B cell (primary cell): ENCODE measurements around the gene RPL23. TPM values are rescaled to one million over a fixed set of nuclear protein-coding genes. Genes with fewer than 3 reads are reported as not detected.

Experiments
- ATAC-seq: fragments of 200-7000 bp; cut with Tn5 transposase; one replicate; pipeline ENCODE4 v1.10.0; 2021; ENCODE audit warnings: low read depth, mild to moderate bottlenecking, moderate number of reproducible peaks, moderate library complexity
- CTCF ChIA-PET: fragments of 350-600 bp; sonication (Branson Sonifier 250); formaldehyde crosslinking; loops from one replicate; lab custom pipeline; 2021; ENCODE audit warnings: antibody characterized with exemption, inconsistent platforms; lab: Charles Lee
- POLR2A ChIA-PET: fragments of 350-600 bp; sonication (Branson Sonifier 250); formaldehyde crosslinking; loops from one replicate; lab custom pipeline; 2021; ENCODE audit warnings: antibody characterized with exemption; lab: Charles Lee
- DNase-seq: peaks from one replicate; pipeline ENCODE4 v3.0.0; 2013
- H2AFZ ChIP-seq: 2 replicates; pipeline ENCODE4 v1.6.1; 2012; ENCODE audit warnings: mild to moderate bottlenecking, low read depth, low read length; ENCODE audit not compliant: insufficient read depth, poor library complexity, severe bottlenecking
- H3K27ac ChIP-seq, 2 donors: 1 replicate in 1 of 2; 2 replicates in 1 of 2; pipeline ENCODE4 v1.5.1; 2012 to 2013; ENCODE audit warnings: low read length in 2 of 2, mild to moderate bottlenecking in 2 of 2, moderate library complexity in 1 of 2
- H3K27me3 ChIP-seq, 4 experiments: fragments of 200-600 bp in 1 of 4; sonication (generic) in 1 of 4; replicated peaks in 1 of 4; 1 replicate in 2 of 4; 2 replicates in 2 of 4; pipeline versions ENCODE4 v1.6.1 to v1.7.0; 2013 to 2016; ENCODE audit warnings: low read length in 3 of 4, mild to moderate bottlenecking in 2 of 4, mixed read lengths in 1 of 4, moderate library complexity in 1 of 4; ENCODE audit not compliant: insufficient read depth in 4 of 4, control insufficient read depth in 3 of 4; ENCODE audit errors: control extremely low read depth in 1 of 4
- H3K36me3 ChIP-seq, 2 experiments: replicated peaks in 1 of 2; 1 replicate in 1 of 2; 2 replicates in 1 of 2; pipeline versions ENCODE4 v1.6.1 to v1.7.1; 2013; ENCODE audit warnings: low read length in 1 of 2; ENCODE audit not compliant: insufficient read depth in 2 of 2, control insufficient read depth in 1 of 2; ENCODE audit errors: control extremely low read depth in 1 of 2, extremely low read depth in 1 of 2
- H3K4me1 ChIP-seq, 2 donors: fragments of 200-600 bp in 1 of 2; sonication (generic) in 1 of 2; 1 replicate in 1 of 2; 2 replicates in 1 of 2; pipeline versions ENCODE4 v1.5.1 to v1.6.1; 2013 to 2017; ENCODE audit warnings: low read length in 2 of 2; ENCODE audit not compliant: control insufficient read depth in 2 of 2, insufficient read depth in 2 of 2
- H3K4me2 ChIP-seq: replicated peaks from 2 replicates; pipeline ENCODE3; 2012; ENCODE audit warnings: mild to moderate bottlenecking, low read depth, low read length; ENCODE audit not compliant: poor library complexity, severe bottlenecking
- H3K4me3 ChIP-seq, 5 experiments: fragments of 200-600 bp in 1 of 5; sonication (generic) in 1 of 5; 1 replicate in 3 of 5; 2 replicates in 2 of 5; pipeline versions ENCODE4 v1.5.1 to v1.7.0; 2011 to 2016; ENCODE audit warnings: low read length in 4 of 5, mild to moderate bottlenecking in 4 of 5, low read depth in 2 of 5, control low read depth in 1 of 5, moderate library complexity in 1 of 5; ENCODE audit not compliant: insufficient read depth in 1 of 5; ENCODE audit errors: control extremely low read depth in 1 of 5, extremely low read depth in 1 of 5
- H3K79me2 ChIP-seq: fragments of 200-600 bp; sonication (generic); one replicate; pipeline ENCODE4 v1.6.0; 2016; ENCODE audit warnings: low read length; ENCODE audit not compliant: control insufficient read depth, insufficient read depth
- H3K9ac ChIP-seq: fragments of 200-600 bp; sonication (generic); 2 replicates; pipeline ENCODE4 v1.6.1; 2017; ENCODE audit warnings: mild to moderate bottlenecking, low read length, moderate library complexity
- H3K9me3 ChIP-seq, 3 donors: one replicate each; pipeline versions ENCODE4 v1.6.1 to v1.7.1; 2013; ENCODE audit warnings: low read length in 2 of 3; ENCODE audit not compliant: control insufficient read depth in 2 of 3, insufficient read depth in 1 of 3; ENCODE audit errors: control extremely low read depth in 1 of 3
- H4K20me1 ChIP-seq: 2 replicates; pipeline ENCODE4 v1.6.0; 2012; ENCODE audit warnings: mild to moderate bottlenecking, low read length; ENCODE audit not compliant: insufficient read depth, control insufficient read depth, poor library complexity, severe bottlenecking
- H3K27ac Mint-ChIP-seq: one replicate; pipeline ENCODE4 v1.8.0; 2021; ENCODE audit warnings: mixed read lengths
- H3K27me3 Mint-ChIP-seq: one replicate; pipeline ENCODE4 v1.8.0; 2021; ENCODE audit warnings: mixed read lengths
- H3K4me1 Mint-ChIP-seq: one replicate; pipeline ENCODE4 v1.8.0; 2021; ENCODE audit warnings: mixed read lengths
- H3K4me3 Mint-ChIP-seq: one replicate; pipeline ENCODE4 v1.8.0; 2021; ENCODE audit warnings: mixed read lengths
- H3K9me3 Mint-ChIP-seq: one replicate; pipeline ENCODE4 v1.8.0; 2022; ENCODE audit warnings: mixed read lengths; ENCODE audit not compliant: insufficient read depth
- CTCF ChIP-seq: fragments of 200-600 bp; IDR thresholded peaks from one replicate; pipeline ENCODE4 v1.8.0; 2022; ENCODE audit warnings: antibody characterized with exemption, mild to moderate bottlenecking
- EZH2 ChIP-seq: IDR thresholded peaks from 2 replicates; pipeline ENCODE4 v1.6.1; 2012; ENCODE audit warnings: borderline replicate concordance, low read depth, mild to moderate bottlenecking, moderate library complexity, low read length; ENCODE audit not compliant: insufficient read depth, poor library complexity, severe bottlenecking
- WGBS: methylation state at CpG from one replicate; pipeline ENCODE4 v1.1.5; 2013; ENCODE audit warnings: missing lambda C conversion rate; ENCODE audit not compliant: insufficient coverage; 5-methylcytosine and 5-hydroxymethylcytosine counted together
- intact Hi-C: fragments of 100-400 bp; cut with micrococcal nuclease; formaldehyde crosslinking; loops from one replicate; pipeline ENCODE4 v1.10.0; 2022
- polyA plus RNA-seq: library from polyadenylated mRNA; depleted of rRNA; stranded (reverse); fragments of >200 nt; gene quantifications from 2 replicates; pipeline ENCODE4 v1.2.3, GENCODE V29; 2012
- total RNA-seq, 2 donors: library from RNA; stranded (reverse); fragments of 120-200 nt in 1 of 2; gene quantifications; 1 replicate in 1 of 2; 2 replicates in 1 of 2; pipeline versions ENCODE4 v1.2.3 to v1.2.4, GENCODE V29; 2013 to 2022

Gene RPL23
- total and polyA plus RNA-seq, 2 donors (not counting 1 experiment from before 2014, with no cell fraction given): 1,753 to 2,282 TPM

GRCh38 chr17:38879878-38880665 lies 26.6 kb upstream of the RPL23 start:
- ATAC-seq: no peak
- CTCF ChIA-PET: interaction anchor here (0.6 kb wide), 1 partner anchor 9 kb away, joined by 3 read pairs; no protein-coding TSS in a partner anchor
- peaks cover 52 to 67% of the 10 kb centered on the region in 2 donors for H3K4me1 ChIP-seq
- no peak overlapping the region for H2AFZ ChIP-seq
- H3K79me2 ChIP-seq: peaks cover 99% of the 10 kb centered on the region
- Mint-ChIP-seq H3K4me1 (peaks cover 73% of the 10 kb centered on the region), H3K4me3 (no peak overlapping the region), H3K9me3 (no peaks in the 10 kb centered on the region), H3K27me3 (no peaks in the 10 kb centered on the region), H3K27ac (peak overlapping the region; percentile 59)
- H3K36me3 ChIP-seq: peaks cover 0 to 61% of the 10 kb centered on the region in 2 experiments
- no peaks in the 10 kb centered on the region for H3K27me3 ChIP-seq
- no peak for DNase-seq
- peak overlapping the region; percentile 28 for H3K4me2 ChIP-seq
- no peak overlapping the region for H3K9ac ChIP-seq
- WGBS: 75% methylated on average over 5 of the region's 6 CpGs
- POLR2A ChIA-PET: interaction anchor here (0.6 kb wide), 1 partner anchor 9 kb away, joined by 7 read pairs; no protein-coding TSS in a partner anchor
- peaks cover 99% of the 10 kb centered on the region for H4K20me1 ChIP-seq
- H3K9me3 ChIP-seq: no peaks in the 10 kb centered on the region
- H3K4me3 ChIP-seq: no peak overlapping the region
- H3K27ac ChIP-seq: peak overlapping the region in 1 of 2 donors; percentile 39
- intact Hi-C loops: no loop called here
- TF ChIP-seq EZH2 (no peak), CTCF (no peak)
